Stimulated activated CD4-positive, alpha-beta T cell treated with anti-CD3 and anti-CD28 coated beads, Interleukin-12 subunit alpha, Interleukin-12 subunit beta, amount 100 ng/mL, for 48 hours (primary cell): ENCODE results near the gene KRTAP10-3.
"Not testable (repeated sequence)": the region's sequence is repeated elsewhere in the genome, so short reads cannot be mapped to it uniquely, and the experiment has no call there.

ENCODE experiments used
- DNase-seq, 3 donors: peaks; one replicate each; pipeline ENCODE4 v3.0.0-alpha.2; 2020; ENCODE audit warnings: low read depth in 2 of 3, low spot score in 1 of 3

Gene KRTAP10-3, protein sequence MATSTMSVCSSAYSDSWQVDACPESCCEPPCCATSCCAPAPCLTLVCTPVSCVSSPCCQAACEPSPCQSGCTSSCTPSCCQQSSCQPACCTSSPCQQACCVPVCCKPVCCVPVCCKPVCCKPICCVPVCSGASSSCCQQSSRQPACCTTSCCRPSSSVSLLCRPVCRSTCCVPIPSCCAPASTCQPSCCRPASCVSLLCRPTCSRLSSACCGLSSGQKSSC

DNA sequence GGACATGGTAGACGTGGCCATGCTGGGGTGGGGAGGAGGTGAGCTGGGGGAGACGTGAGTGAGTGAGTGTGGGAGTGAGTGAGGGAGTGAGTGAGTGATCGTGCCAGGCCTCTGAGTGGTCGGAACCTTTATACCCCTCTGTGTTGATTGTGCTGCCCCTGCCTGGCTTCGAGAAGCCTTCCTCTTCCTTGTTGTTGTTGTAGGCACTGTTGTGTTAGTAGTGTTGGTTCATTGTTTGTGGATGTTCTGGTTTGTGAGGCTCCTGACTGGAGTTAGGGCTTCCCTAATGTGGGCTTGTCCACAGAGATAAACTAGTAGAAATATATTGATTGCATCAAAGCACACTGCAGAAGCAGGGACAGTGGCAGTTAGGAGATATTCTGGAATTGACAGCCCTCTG lies at the start of gene KRTAP10-3:
KRTAP10-3 (minus strand) TSS at position 101 of the 400 bp plus-strand sequence; CDS start at position 21, 80 bp downstream.
- no peak for DNase-seq

- no peak for DNase-seq
Observed at GRCh38 chr21:44606495-44606894, 47.9 kb upstream of the KRTAP10-3 start.

DNA sequence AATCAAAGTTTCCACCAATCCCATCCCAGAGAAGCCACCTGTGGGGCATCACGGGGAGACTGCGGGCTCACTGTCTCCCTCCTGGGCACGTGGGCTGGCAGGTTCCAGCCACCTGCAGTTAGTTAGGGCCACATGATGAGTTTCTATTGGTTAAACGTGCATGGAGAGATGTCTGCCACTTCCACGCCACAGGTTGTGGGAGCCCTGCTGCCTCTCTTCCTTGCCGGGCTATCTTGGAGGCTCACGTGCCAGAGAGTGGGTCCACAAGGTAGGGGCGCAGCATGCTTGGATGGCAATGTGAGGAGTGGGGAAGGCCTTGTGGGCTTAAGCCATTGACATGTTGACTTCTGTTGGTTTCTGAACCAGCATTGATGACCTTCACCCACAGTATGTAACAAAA lies 45.3 kb upstream of the KRTAP10-3 start:
- no peak for DNase-seq

DNA sequence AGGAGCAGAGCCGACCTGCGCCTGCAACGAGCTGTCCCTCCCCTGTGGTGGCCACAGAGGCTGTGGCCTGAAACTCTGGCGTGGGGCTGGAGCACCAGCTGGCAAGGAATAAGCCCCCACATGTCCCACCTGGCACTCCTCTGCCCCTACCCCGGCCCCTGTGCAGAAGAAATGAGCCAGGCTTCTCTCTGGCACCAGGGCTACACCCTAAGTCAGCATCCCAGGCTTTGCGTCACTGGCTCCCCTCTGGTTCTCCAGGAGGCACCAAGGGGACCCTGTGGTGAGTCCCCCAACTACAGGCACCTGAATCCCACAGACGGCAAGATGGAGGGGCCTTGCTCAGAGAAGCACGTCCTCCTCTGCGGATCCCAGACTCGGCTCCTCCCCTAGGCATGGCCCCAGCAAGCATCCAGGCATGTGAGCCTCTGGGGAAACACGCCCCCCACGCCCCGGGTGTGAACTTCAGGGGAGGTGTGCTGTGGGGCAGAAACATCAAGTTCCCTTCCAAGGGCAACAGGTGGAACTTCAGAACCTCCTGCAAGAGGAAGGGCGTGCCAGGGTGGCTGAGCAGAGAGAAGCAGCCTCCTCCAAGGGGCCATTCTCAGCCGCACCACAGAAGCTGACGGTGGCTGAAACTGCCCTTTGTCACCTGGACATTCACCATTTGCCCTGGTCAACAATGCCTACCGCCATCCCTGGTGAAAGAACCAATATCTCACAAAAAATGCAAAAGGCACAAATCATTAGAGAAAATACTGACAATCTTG lies 44.7 kb upstream of the KRTAP10-3 start:
- no peak for DNase-seq

DNA sequence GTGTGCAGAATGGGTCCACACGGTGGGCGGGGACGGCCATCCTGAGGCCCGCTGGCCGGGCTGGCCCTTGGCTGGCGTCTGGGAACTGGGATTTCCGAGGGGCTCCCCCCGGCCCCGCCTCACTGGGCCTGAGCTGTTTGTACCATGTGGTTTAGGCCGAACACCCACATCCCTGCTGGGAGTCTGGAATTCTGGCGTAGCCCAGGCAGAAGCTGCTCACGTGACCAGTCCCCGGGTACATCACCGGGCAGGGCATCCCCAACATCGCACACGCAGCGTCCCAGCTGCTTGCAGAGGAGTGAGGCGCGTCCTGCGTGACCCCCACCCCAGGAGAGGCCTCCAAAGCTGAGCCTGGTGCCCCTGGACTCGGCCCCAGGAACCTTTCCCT lies 43.9 kb upstream of the KRTAP10-3 start:
- DNase-seq, result no peak

DNA sequence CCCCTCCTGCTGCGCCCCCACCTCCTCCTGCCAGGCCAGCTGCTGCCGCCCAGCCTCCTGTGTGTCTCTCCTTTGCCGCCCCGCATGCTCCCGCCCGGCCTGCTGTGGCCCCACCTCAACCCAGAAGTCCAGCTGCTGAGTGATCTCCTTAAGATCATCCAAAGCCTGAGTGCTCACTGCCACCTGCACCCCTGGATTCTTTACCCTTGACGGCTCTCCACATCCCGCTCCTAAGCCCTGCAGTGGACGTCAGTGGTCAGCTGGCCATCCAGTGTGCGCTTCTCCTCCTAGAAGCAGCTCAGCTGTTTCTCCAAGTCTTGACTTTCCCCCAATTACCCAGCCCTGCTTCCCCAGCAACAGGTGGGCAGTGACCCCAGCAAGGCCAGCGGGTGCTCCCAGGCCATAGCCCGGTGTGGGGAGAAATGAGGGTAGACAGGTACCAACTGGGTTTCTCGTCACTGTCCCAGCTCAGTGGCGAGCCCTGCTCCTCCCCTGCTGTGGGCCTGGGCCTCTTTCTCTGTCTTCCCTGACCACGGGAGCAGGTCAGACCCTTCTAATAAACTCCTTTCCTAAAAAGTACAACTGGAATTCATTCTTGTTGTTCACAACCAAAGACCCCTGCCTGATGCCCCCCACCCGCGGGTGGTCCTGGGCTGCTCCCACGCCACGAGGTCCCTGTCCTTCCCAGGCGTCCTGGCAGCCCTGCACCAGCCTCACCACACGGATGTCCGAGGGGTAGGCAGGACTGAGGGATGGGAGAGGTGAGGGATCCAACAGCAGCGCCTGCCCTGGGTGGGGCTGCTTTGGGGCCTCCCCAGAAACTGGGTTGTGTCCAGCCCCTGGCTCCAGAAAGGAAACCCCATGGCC lies 43.2 kb upstream of the KRTAP10-3 start:
- no peak for DNase-seq

DNA sequence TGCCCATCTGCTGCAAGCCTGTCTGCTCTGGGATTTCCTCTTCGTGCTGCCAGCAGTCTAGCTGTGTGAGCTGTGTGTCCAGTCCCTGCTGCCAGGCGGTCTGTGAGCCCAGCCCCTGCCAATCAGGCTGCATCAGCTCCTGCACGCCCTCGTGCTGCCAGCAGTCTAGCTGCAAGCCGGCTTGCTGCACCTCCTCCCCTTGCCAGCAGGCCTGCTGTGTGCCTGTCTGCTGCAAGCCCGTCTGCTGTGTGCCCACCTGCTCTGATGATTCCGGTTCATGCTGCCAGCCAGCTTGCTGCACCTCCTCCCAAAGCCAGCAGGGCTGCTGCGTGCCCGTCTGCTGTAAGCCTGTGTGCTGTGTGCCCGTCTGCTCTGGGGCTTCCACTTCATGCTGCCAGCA lies 42.5 kb upstream of the KRTAP10-3 start:
- DNase-seq, result not testable (repeated sequence)

DNA sequence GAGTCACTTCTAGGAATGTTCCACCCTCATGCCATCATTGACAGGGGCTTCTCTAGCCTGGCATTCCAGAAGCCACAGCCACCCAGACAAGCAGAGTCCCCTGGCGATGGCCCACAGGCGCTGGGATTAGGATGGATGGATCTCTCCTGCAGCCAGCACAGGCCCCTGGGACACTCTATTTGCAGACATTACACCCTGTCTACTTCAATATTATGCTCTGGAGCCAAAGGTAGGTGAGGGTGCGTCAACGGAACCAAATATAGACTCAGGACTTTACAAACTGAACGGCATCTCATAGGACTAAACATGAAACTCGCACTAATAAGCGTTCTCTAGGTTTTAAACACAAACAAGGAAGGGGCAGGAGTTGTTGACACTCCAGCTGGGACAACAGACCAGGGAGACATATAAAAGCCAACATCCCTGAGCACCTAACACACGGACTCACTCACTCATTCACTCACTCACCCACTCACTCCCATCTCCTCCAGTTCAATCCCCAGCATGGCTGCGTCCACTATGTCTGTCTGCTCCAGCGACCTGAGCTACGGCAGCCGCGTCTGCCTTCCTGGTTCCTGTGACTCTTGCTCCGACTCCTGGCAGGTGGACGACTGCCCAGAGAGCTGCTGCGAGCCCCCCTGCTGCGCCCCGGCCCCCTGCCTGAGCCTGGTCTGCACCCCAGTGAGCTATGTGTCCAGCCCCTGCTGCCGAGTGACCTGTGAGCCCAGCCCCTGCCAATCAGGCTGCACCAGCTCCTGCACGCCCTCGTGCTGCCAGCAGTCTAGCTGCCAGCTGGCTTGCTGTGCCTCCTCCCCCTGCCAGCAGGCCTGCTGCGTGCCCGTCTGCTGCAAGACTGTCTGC lies 41.8 kb upstream of the KRTAP10-3 start, which contains the start of gene KRTAP10-7:
KRTAP10-7 (plus strand) TSS at position 480 of the 861 bp plus-strand sequence; CDS start at position 505, 25 bp downstream.
- DNase-seq, result not testable (repeated sequence)

DNA sequence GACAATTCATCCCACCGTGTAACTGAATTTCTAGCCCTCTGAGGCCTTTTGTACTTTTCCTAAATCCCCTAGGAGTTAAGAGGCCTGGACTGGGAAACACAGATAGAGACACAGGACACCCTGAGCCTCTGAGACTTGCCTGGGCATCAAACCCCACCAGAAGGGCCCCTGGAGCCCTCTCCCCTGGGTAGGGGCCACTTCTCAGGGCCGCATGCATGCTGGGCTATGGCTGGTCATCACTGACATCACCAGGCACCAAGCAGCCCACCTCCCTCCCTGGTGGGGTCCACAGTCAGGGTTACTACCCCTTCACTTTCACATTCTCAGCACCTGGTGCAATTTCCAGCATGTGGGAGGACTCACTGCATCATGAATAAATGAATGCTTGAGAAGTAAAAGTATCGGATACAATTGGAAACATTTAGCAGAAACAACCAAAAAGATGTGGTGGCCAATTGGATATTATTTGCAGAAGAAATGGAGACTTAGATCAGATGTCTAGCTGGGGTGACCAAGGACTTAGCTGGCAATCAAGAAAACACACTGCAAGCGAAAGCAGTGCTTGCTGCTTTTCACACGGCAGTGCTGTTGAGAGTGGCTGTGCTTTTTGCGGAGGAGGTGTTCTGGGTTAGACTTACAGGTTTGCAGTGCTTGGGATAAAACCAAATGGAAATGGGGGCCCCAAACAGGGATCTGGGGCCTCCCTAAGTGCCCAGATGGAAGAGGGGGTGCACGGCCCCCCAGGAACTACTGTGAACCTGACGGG lies 40.9 kb upstream of the KRTAP10-3 start:
- no peak for DNase-seq

DNA sequence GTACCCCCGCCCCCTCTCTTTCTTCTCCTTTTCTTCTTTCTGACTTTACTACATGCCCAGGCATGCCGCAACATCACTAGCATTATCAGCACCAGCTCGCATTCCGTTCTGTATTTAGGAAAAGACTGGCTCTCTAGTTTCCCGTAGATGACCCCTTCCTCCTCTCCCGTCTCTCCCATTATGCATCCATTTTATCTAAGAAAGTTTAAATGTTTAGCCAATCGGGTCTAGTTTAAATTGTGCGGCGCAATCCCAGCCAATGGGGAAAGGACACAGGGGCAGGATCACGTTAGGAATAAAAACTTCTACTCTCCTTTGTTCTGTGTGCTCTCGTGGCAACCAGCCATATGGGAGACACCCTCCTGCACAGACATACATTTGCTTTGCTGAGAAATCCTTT lies 39.5 kb upstream of the KRTAP10-3 start:
- no peak for DNase-seq

- no peak for DNase-seq
Observed at GRCh38 chr21:44596068-44596725, 37.6 kb upstream of the KRTAP10-3 start.

DNA sequence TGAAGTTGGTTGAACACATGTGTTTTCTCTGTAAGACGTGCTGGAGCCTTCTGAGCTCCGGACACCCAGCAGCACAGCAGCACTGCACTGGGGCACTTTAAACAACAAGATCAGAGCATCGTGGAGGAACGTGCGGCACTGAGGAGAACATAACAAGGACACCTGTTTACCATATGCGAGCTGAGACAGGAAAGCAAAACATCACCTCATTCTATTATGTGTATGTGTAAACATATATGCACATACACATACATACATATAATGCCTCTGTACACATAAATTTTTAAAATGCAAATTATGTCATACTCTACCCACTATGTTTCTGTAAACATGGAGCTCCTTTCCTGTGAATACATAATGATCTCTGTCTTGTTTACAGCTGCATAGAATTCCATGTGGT lies 36.9 kb upstream of the KRTAP10-3 start:
- no peak for DNase-seq

DNA sequence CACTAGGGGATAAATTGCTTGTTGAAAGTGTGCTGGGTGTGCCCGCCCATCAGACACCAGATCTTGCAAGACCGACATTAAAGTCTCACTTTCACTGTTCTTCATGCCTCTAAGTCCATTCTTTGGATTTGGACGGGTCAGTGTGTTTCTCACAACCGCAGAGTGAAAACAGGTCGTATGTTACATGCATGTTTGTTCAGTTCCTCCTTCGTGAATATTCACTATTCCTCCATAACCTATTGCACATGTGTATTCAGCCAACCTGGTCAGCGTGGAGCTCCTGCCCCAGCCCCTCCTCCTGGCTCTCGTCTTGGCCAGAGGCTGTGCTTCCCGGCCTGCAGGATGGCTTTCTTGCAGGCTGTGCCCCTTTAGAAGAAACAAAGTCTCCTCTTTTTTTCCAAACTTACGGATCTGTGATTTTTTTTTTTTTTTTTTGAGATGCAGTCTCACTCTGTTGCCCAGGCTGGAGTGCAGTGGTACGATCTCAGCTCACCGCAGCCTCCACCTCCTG lies 35.9 kb upstream of the KRTAP10-3 start:
- DNase-seq, result no peak

DNA sequence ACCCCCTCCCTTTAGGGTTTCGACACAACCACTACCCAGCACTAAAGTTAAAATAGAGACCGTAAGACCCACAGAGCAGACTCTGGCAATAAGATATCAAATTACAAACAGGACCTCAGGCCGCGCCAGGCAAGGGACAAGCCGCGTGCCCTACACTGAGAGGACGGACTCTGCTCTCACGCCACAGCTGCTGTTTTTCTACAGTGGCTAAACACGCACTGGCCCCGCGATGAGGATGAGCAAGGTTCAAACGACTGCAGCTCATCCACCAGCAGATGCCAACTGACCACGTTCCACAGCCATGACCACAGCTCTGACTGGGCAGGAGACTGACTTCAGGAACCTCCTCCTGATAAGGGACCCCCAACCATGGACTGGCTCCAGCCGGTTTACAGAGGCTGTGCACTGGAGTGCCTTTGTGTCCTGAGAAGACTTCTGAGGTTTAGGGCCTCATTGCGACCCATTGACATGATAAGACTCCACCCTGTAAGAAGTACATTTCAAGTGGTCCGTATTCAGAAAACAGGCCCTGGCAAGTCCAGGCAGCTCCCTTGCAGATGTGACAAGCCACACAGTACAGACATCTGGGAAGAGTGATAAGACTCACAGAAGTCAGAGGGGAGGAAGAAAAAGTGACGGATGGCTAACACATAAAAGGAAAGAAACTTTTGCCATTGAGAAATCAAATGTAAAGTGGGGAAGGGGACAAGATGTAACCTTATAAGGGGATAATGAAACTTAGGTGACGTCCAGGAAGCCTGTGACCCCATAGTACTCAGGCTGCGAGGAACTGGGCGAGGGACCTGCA lies 35.2 kb upstream of the KRTAP10-3 start:
- DNase-seq, result no peak

DNA sequence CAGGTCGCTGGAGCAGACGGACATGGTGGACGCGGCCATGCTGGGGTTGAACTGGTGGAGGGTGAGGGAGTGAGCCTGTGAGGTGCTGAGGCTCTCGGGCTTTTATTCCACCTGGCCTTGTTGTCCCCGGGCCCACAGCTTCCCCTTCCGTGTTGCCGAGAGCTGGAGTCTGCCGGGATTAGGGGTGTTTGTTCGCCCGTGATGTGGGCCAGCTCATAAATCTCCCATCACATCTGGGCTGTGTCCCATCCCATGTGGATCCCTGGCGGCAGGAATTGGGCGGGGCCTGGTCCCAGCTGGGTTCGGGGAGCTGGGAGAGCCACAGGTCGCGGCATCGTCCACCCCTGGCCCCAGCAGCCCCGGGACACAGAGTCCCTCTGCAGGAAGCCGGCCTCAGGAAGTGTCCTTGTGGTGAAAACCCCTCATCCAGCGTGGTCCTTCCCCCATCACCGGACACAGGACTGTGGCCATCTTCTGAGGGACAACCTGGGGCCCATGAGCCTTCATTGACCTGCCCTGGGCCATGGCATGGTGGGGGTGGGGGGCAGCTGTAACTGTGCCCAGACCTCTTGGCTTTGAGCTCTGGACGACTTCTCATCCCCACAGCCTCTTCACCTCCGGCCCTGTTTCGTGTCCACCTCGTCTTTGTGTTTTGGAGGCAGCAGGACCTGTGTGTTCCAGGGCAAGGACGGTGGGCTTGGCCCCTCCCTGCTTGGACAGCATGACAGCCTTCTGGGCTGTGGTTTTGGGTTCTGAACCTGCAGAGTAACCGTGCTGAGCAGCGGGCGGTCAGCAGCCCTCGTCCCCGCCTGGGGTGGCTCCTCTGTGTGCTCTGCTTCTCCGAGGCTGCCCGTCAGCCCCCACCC lies 34.1 kb upstream of the KRTAP10-3 start, which contains the start of gene KRTAP10-6:
KRTAP10-6 (minus strand) TSS at position 60 of the 866 bp plus-strand sequence; CDS start at position 39, 21 bp downstream.
- DNase-seq, result no peak

- DNase-seq, result not testable (repeated sequence)
Observed at GRCh38 chr21:44591801-44592130, 33.2 kb upstream of the KRTAP10-3 start.
